Activated CD4-positive, alpha-beta T cell treated with anti-CD3 and anti-CD28 coated beads, Interleukin-2, Interleukin-6, amounts not matched to agents 100 ng/mL and 50 ng/mL, durations not matched to agents 16 hours and 8 hours (primary cell): ENCODE results near the gene SLX9.

Source experiments
- DNase-seq: peaks from one replicate; pipeline ENCODE4 v3.0.0-alpha.2; 2020

Gene SLX9

GRCh38 chr21:44948426-44949120 is 8.7 kb downstream of the SLX9 start:
- no peak for DNase-seq

- no peak for DNase-seq
Measured at GRCh38 chr21:44949161-44949778, 9.4 kb downstream of the SLX9 start.

- peak; percentile 82 for DNase-seq
Measured at GRCh38 chr21:44949779-44950198, 10.0 kb downstream of the SLX9 start.

GRCh38 chr21:44950351-44950750 is 10.5 kb downstream of the SLX9 start:
- DNase-seq: no peak

- no peak for DNase-seq
Measured at GRCh38 chr21:44951186-44951915, 11.5 kb downstream of the SLX9 start.

- no peak for DNase-seq
Measured at GRCh38 chr21:44952116-44952928, 12.5 kb downstream of the SLX9 start.

GRCh38 chr21:44952929-44953627 is 13.2 kb downstream of the SLX9 start:
- DNase-seq: no peak

GRCh38 chr21:44953628-44954021 is 13.8 kb downstream of the SLX9 start:
- DNase-seq: no peak

- DNase-seq: no peak
Measured at GRCh38 chr21:44954281-44954771, 14.5 kb downstream of the SLX9 start.

GRCh38 chr21:44955141-44955797 is 15.4 kb downstream of the SLX9 start:
- DNase-seq: no peak

- DNase-seq: no peak
Measured at GRCh38 chr21:44955798-44956175, 16.0 kb downstream of the SLX9 start.

- DNase-seq: no peak
Measured at GRCh38 chr21:44956356-44957046, 16.7 kb downstream of the SLX9 start.

GRCh38 chr21:44957047-44957831 is 17.4 kb downstream of the SLX9 start:
- DNase-seq: no peak

- DNase-seq: no peak
Measured at GRCh38 chr21:44957901-44958451, 18.1 kb downstream of the SLX9 start.

GRCh38 chr21:44958471-44959191 is 18.8 kb downstream of the SLX9 start:
- no peak for DNase-seq

- no peak for DNase-seq
Measured at GRCh38 chr21:44959376-44960091, 19.7 kb downstream of the SLX9 start.

GRCh38 chr21:44960141-44961092 is 20.6 kb downstream of the SLX9 start:
- DNase-seq: no peak
